Brain microvascular endothelial cell (primary cell): ENCODE data around the gene SUGT1.

Source experiments
- DNase-seq: peaks from one replicate; pipeline ENCODE4 v3.0.0-alpha.2; 2020
- H3K27ac ChIP-seq: fragments of 250-450 bp; sonication (Bioruptor Pico); 2 replicates; pipeline ENCODE4 v1.5.1; 2020; ENCODE audit warnings: mild to moderate bottlenecking, moderate library complexity
- H3K27me3 ChIP-seq: fragments of 250-450 bp; sonication (Bioruptor Pico); replicated peaks from 2 replicates; pipeline ENCODE4 v1.5.1; 2020; ENCODE audit warnings: mild to moderate bottlenecking
- H3K36me3 ChIP-seq: fragments of 250-450 bp; sonication (Bioruptor Pico); replicated peaks from 2 replicates; pipeline ENCODE4 v1.5.1; 2020; ENCODE audit warnings: mild to moderate bottlenecking
- H3K4me3 ChIP-seq: 2 replicates; pipeline ENCODE4 v1.5.1; 2011; ENCODE audit warnings: low read depth, mild to moderate bottlenecking, control low read depth, low read length, moderate library complexity
- in situ Hi-C: cut with HindIII; loops from 2 replicates; pipeline ENCODE4 v1.10.0; 2017; ENCODE audit warnings: low sequenced_read_pairs, low pct_ligation_motif_present
- TF ChIP-seq, protein P1 (sequence below): IDR thresholded peaks from 2 replicates; pipeline ENCODE4 v1.5.1; 2011; ENCODE audit warnings: low read depth, mild to moderate bottlenecking, moderate library complexity, low read length, control low read depth, inconsistent platforms; ENCODE audit errors: missing control alignments

SUGT1 gene

GRCh38 chr13:52646967-52647366 lies 5.7 kb upstream of the SUGT1 start:
- Histone ChIP-seq H3K27me3 (no peaks in the 10 kb centered on the region), H3K36me3 (no peaks in the 10 kb centered on the region), H3K27ac (no peak overlapping the region), H3K4me3 (no peak overlapping the region)
- in situ Hi-C loops = no loop called here
- TF ChIP-seq, protein P1, sequence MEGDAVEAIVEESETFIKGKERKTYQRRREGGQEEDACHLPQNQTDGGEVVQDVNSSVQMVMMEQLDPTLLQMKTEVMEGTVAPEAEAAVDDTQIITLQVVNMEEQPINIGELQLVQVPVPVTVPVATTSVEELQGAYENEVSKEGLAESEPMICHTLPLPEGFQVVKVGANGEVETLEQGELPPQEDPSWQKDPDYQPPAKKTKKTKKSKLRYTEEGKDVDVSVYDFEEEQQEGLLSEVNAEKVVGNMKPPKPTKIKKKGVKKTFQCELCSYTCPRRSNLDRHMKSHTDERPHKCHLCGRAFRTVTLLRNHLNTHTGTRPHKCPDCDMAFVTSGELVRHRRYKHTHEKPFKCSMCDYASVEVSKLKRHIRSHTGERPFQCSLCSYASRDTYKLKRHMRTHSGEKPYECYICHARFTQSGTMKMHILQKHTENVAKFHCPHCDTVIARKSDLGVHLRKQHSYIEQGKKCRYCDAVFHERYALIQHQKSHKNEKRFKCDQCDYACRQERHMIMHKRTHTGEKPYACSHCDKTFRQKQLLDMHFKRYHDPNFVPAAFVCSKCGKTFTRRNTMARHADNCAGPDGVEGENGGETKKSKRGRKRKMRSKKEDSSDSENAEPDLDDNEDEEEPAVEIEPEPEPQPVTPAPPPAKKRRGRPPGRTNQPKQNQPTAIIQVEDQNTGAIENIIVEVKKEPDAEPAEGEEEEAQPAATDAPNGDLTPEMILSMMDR = no peak
- no peak for DNase-seq

GRCh38 chr13:52650731-52651130 lies 1.9 kb upstream of the SUGT1 start:
- no peak for DNase-seq
- no peaks in the 10 kb centered on the region for H3K36me3 ChIP-seq
- in situ Hi-C loops = no loop called here
- H3K4me3 ChIP-seq = peak overlapping the region; percentile 67
- TF ChIP-seq, protein P1 = no peak
- H3K27ac ChIP-seq = no peak overlapping the region
- H3K27me3 ChIP-seq = no peaks in the 10 kb centered on the region

- TF ChIP-seq, protein P1 = no peak
- in situ Hi-C loops = no loop called here
Measured at GRCh38 chr13:52651897-52652195, 790 bp upstream of the SUGT1 start.

GRCh38 chr13:52652980-52653303 lies 306 bp downstream of the SUGT1 start:
- no peak for DNase-seq
- no peaks in the 10 kb centered on the region for H3K27me3 ChIP-seq
- peak overlapping the region; percentile 67 for H3K4me3 ChIP-seq
- TF ChIP-seq, protein P1 = no peak
- peak overlapping the region; percentile 99 for H3K27ac ChIP-seq
- in situ Hi-C loops = no loop called here
- H3K36me3 ChIP-seq = peaks cover 4% of the 10 kb centered on the region

More at GRCh38 chr13:52651897-52652195, 790 bp upstream of the SUGT1 start:
- peak overlapping the region; percentile 67 for H3K4me3 ChIP-seq
- H3K36me3 ChIP-seq = no peaks in the 10 kb centered on the region
- H3K27me3 ChIP-seq = no peaks in the 10 kb centered on the region
- no peak for DNase-seq
- H3K27ac ChIP-seq = peak overlapping the region; percentile 99

- no peak for DNase-seq
- Histone ChIP-seq H3K36me3 (peaks cover 31% of the 10 kb centered on the region), H3K27me3 (no peaks in the 10 kb centered on the region), H3K27ac (no peak overlapping the region), H3K4me3 (no peak overlapping the region)
- in situ Hi-C loops = no loop called here
- TF ChIP-seq, protein P1 = no peak
Measured at GRCh38 chr13:52659340-52659739, 6.7 kb downstream of the SUGT1 start.

DNA sequence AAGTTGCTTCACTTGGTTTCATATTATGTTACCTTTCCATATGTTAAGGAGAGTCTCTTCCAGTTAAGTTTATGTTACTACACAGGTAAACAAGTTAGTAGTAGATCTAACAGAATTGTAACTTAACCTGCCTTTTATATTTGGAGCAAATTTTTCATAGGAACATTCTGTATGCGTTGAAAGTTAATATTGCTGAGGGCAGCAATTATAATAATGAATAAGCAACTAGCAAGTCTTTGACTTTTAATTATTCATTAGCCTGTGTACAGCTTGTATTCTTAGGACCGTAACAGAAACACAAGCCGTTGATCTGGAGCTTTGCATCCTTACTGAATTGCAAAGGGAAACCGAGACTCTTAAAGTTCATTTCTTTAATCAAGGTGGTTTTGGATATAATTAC lies 11.6 kb downstream of the SUGT1 start:
- TF ChIP-seq, protein P1 = no peak
- in situ Hi-C loops = no loop called here
- no peaks in the 10 kb centered on the region for H3K27me3 ChIP-seq
- no peak overlapping the region for H3K27ac ChIP-seq
- H3K4me3 ChIP-seq = no peak overlapping the region
- DNase-seq = no peak
- peaks cover 47% of the 10 kb centered on the region for H3K36me3 ChIP-seq
